ENCODE measurements around the gene DBNDD1.

DNA sequence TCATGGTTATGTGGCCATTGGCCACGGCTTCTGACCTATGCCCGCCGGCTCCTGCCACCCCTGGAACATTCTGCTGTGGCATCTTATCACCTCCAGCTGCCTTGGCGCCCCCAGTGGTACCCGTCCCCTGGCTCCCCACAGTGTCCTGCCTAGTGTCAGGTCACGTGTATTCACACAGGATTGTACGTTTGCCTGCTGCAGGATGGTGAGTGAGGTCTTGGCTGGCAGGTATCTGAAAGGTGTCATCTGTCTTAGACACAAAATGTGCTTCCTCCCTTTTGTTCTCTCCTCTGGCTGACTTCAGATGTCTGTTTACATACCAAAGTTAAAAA lies 24.9 kb downstream of the DBNDD1 start:
- TF ChIP-seq, protein P1, sequence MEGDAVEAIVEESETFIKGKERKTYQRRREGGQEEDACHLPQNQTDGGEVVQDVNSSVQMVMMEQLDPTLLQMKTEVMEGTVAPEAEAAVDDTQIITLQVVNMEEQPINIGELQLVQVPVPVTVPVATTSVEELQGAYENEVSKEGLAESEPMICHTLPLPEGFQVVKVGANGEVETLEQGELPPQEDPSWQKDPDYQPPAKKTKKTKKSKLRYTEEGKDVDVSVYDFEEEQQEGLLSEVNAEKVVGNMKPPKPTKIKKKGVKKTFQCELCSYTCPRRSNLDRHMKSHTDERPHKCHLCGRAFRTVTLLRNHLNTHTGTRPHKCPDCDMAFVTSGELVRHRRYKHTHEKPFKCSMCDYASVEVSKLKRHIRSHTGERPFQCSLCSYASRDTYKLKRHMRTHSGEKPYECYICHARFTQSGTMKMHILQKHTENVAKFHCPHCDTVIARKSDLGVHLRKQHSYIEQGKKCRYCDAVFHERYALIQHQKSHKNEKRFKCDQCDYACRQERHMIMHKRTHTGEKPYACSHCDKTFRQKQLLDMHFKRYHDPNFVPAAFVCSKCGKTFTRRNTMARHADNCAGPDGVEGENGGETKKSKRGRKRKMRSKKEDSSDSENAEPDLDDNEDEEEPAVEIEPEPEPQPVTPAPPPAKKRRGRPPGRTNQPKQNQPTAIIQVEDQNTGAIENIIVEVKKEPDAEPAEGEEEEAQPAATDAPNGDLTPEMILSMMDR (IDR thresholded peaks at IDR 0.05), result no peak
- TF ChIP-seq POLR2A (IDR thresholded peaks at IDR 0.05) (no peak), EP300 (IDR thresholded peaks at IDR 0.05) (no peak)

Data from ovary (tissue), 3 donors.